ENCODE results near the gene TIMM50.
A peak's percentile ranks its signal among the peaks of the same experiment; 100 is the strongest.

TIMM50 gene

GRCh38 chr19:39500543-39500942 is 19.9 kb downstream of the TIMM50 start:
- DNase-seq (ENCODE audit: low read depth in 2 of 2) = no peak

- no peak for DNase-seq (ENCODE audit: low read depth in 2 of 2)
Observed at GRCh38 chr19:39501340-39501739, 20.7 kb downstream of the TIMM50 start.

- DNase-seq (ENCODE audit: low read depth in 2 of 2) = peak; percentile 63 to 71
Observed at GRCh38 chr19:39502640-39503417, 22.2 kb downstream of the TIMM50 start.

DNA sequence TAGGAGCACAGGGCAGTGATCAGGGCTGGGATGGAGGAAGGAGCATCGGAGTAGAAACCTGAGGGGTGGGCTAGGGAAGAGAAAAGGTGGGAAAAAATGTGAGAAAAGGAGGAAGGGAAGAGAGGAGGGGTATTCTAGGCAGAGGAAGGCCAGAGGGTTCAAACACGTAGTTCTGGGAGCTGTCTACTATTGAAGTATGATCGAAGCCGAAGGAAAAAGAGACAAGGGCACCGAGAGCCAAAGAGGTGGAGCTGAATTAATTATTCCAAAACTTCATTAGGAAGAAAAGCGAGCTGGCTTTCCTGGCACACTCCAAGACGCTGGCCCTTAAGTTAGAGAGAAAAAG is 25.9 kb downstream of the TIMM50 start:
- no peak for DNase-seq (ENCODE audit: low read depth in 2 of 2)

- DNase-seq (ENCODE audit: low read depth in 2 of 2) = peak; percentile 38 to 47
Observed at GRCh38 chr19:39506944-39507714, 26.5 kb downstream of the TIMM50 start.

DNA sequence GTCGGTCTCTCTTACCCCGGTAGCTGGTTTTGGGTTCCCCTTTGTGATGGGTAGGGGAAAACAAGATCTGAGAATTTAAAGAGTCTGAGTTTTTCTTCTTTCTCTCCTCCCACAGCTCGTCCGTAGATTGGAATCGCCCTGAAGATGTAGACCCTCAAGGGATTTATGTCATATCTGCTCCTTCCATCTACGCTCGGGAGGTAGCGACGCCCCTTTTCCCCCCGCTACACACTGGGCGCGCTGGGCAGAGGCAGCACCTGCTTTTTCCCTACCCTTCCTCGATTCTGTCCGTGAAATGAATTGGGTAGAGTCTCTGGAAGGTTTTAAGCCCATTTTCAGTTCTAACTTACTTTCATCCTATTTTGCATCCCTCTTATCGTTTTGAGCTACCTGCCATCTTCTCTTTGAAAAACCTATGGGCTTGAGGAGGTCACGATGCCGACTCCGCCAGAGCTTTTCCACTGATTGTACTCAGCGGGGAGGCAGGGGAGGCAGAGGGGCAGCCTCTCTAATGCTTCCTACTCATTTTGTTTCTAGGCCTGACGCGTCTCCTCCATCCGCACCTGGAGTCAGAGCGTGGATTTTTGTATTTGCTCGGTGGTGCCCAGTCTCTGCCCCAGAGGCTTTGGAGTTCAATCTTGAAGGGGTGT is 27.2 kb downstream of the TIMM50 start:
- no peak for DNase-seq (ENCODE audit: low read depth in 2 of 2)

DNA sequence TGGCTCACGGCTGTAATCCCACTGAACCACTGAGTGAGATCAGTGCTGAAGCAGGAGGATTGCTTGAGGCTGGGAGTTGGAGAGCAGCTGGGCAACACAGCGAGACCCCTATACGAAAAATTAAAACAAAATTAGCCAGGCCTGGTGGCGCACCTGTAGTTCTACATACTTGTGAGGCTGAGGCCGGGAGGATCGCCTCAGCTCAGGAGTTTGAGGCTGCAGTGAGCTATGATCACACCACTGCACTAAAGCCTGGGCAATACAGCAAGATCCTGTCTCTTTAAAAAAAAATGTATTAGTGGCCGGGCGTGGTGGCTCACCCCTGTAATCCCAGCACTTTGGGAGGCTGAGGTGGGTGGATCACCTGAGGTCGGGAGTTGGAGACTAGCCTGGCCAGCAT is 28.0 kb downstream of the TIMM50 start:
- DNase-seq (ENCODE audit: low read depth in 2 of 2) = no peak

GRCh38 chr19:39509233-39509632 is 28.6 kb downstream of the TIMM50 start:
- DNase-seq (ENCODE audit: low read depth in 2 of 2) = no peak

GRCh38 chr19:39512988-39513387 is 32.4 kb downstream of the TIMM50 start:
- no peak for DNase-seq (ENCODE audit: low read depth in 2 of 2)

GRCh38 chr19:39514840-39515550 is 34.4 kb downstream of the TIMM50 start, which contains the start of gene SELENOV:
SELENOV (plus strand) TSS chr19:39515139; CDS start chr19:39515213, 74 bp downstream.
- no peak for DNase-seq (ENCODE audit: low read depth in 2 of 2)

GRCh38 chr19:39515551-39516191 is 35.0 kb downstream of the TIMM50 start:
- DNase-seq (ENCODE audit: low read depth in 2 of 2) = no peak

GRCh38 chr19:39516270-39516669 is 35.6 kb downstream of the TIMM50 start:
- no peak for DNase-seq (ENCODE audit: low read depth in 2 of 2)

- DNase-seq (ENCODE audit: low read depth in 2 of 2) = no peak
Observed at GRCh38 chr19:39517432-39517831, 36.8 kb downstream of the TIMM50 start.

GRCh38 chr19:39518458-39518857 is 37.8 kb downstream of the TIMM50 start:
- DNase-seq (ENCODE audit: low read depth in 2 of 2) = no peak

DNA sequence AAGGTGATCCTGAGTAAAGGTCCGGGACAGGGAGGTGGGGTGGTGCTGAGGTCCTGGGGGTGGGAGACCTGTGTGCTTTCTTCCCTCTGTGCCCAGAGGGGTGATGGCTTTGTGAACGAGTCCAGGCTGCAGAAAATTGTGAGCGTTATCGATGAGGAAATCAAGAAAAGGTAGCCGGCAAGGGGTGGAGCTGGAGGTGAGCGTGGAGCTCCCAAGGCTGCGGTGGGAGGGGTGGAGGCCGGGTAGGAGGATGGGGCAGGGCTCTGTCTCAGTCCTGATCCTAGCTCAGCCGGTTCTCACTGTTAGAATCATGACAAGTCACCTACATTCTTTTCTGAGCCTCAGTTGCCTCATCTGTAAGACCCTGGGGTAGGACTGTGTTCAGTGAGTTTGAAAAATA is 38.3 kb downstream of the TIMM50 start:
- no peak for DNase-seq (ENCODE audit: low read depth in 2 of 2)

DNA sequence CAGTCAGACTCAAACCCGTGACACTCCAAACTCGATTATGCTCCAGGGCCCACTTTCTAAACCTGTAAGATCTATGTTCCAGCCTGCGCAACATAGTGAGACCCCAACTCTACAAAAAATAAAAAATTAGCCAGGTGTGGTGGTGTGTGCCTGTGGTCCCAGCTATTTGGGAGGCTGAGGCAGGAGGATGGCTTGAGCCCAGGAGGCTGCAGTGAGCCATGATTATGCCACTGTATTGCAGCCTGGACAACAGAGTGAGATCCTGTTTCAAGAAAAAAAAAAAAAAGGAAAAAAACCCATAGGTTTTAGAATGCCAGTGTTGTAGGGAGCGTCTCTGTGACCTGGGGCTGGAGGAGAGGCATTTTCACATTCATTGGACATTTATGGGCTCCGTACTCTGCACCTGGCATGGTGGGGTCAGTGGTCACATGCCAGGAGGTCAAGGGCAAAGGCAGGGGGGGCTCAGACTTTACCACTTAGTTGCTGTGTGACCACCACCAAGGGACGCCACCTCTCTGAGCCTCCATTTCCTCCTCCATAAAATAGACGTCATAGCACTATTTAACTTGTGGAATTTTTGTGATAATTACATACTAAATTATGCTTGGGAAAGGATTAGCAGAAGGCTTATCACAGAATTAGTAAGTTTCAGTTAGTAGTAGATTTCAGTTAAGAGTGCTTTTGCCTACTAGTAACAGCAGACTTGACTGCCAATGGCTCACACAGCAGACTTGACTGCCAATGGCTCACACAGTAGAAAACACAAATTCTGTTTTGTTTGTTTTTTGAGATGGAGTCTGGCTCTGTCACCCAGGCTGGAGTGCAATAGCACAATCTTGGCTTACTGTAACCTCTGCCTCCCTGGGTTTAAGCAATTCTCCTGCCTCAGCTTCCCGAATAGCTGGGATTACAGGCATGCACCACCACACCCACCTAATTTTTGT is 40.2 kb downstream of the TIMM50 start:
- DNase-seq (ENCODE audit: low read depth in 2 of 2) = no peak

GRCh38 chr19:39524495-39524894 is 43.9 kb downstream of the TIMM50 start:
- DNase-seq (ENCODE audit: low read depth in 2 of 2) = no peak

- no peak for DNase-seq (ENCODE audit: low read depth in 2 of 2)
Observed at GRCh38 chr19:39525205-39525604, 44.6 kb downstream of the TIMM50 start.

- DNase-seq (ENCODE audit: low read depth in 2 of 2) = no peak
Observed at GRCh38 chr19:39531834-39532232, 51.2 kb downstream of the TIMM50 start.

DNA sequence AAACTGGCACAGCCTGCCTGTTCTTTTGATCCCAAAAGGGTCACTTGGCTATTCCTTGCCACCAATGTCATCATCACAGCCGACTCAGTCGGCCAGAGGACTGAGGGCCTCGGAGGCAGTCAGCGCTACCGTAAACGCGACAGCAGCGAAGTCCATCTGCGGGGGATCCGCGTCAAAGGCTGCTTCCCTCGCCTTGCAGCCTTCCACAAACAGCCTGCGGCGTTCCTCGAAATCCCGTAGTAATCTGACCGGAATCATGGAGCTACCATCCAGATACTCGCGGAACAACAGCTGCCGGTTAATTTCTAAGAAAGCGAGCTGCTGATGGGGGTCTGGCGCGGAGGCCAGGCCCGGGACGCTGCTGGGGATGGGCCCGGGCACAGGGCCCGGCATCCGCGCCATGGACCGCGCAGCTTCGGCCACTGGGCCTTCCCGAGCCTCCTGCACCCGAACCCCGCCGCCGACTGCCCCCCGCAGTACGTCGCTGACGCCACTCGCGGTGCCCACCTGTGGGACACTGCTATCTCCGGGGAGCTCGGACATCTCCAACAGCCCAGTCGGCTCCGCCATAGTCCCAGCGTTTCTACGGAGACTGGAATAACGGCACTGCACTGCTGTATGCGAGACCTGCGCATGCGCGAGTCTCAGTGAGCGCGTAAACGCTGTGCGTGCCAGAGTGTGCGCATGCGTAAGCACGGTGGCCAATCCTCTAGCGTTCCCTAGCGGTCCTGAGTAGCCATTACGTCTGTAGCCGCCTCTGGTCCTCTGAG is 51.8 kb downstream of the TIMM50 start, which contains the start of gene EID2B:
Gene EID2B, minus strand, starts transcription at position 620 of the 770 bp plus-strand sequence. Its CDS starts 50 bp downstream, at position 570.
- DNase-seq (ENCODE audit: low read depth in 2 of 2) = peak; percentile 89 to 94
